B cell (primary cell): ENCODE data around the gene ANKHD1. TPM values are rescaled to one million over a fixed set of nuclear protein-coding genes. Genes with fewer than 3 reads are reported as not detected.

ENCODE experiments used
- ATAC-seq: fragments of 200-7000 bp; cut with Tn5 transposase; one replicate; pipeline ENCODE4 v1.10.0; 2021; ENCODE audit warnings: low read depth, mild to moderate bottlenecking, moderate number of reproducible peaks, moderate library complexity
- CTCF ChIA-PET: fragments of 350-600 bp; sonication (Branson Sonifier 250); formaldehyde crosslinking; loops from one replicate; lab custom pipeline; 2021; ENCODE audit warnings: antibody characterized with exemption, inconsistent platforms; lab: Charles Lee
- POLR2A ChIA-PET: fragments of 350-600 bp; sonication (Branson Sonifier 250); formaldehyde crosslinking; loops from one replicate; lab custom pipeline; 2021; ENCODE audit warnings: antibody characterized with exemption; lab: Charles Lee
- DNase-seq: peaks from one replicate; pipeline ENCODE4 v3.0.0; 2013
- H2AFZ ChIP-seq: 2 replicates; pipeline ENCODE4 v1.6.1; 2012; ENCODE audit warnings: mild to moderate bottlenecking, low read depth, low read length; ENCODE audit not compliant: insufficient read depth, poor library complexity, severe bottlenecking
- H3K27ac ChIP-seq, 2 donors: 1 replicate in 1 of 2; 2 replicates in 1 of 2; pipeline ENCODE4 v1.5.1; 2012 to 2013; ENCODE audit warnings: low read length in 2 of 2, mild to moderate bottlenecking in 2 of 2, moderate library complexity in 1 of 2
- H3K27me3 ChIP-seq, 4 experiments: fragments of 200-600 bp in 1 of 4; sonication (generic) in 1 of 4; replicated peaks in 1 of 4; 1 replicate in 2 of 4; 2 replicates in 2 of 4; pipeline versions ENCODE4 v1.6.1 to v1.7.0; 2013 to 2016; ENCODE audit warnings: low read length in 3 of 4, mild to moderate bottlenecking in 2 of 4, mixed read lengths in 1 of 4, moderate library complexity in 1 of 4; ENCODE audit not compliant: insufficient read depth in 4 of 4, control insufficient read depth in 3 of 4; ENCODE audit errors: control extremely low read depth in 1 of 4
- H3K36me3 ChIP-seq, 2 experiments: replicated peaks in 1 of 2; 1 replicate in 1 of 2; 2 replicates in 1 of 2; pipeline versions ENCODE4 v1.6.1 to v1.7.1; 2013; ENCODE audit warnings: low read length in 1 of 2; ENCODE audit not compliant: insufficient read depth in 2 of 2, control insufficient read depth in 1 of 2; ENCODE audit errors: control extremely low read depth in 1 of 2, extremely low read depth in 1 of 2
- H3K4me1 ChIP-seq, 2 donors: fragments of 200-600 bp in 1 of 2; sonication (generic) in 1 of 2; 1 replicate in 1 of 2; 2 replicates in 1 of 2; pipeline versions ENCODE4 v1.5.1 to v1.6.1; 2013 to 2017; ENCODE audit warnings: low read length in 2 of 2; ENCODE audit not compliant: control insufficient read depth in 2 of 2, insufficient read depth in 2 of 2
- H3K4me2 ChIP-seq: replicated peaks from 2 replicates; pipeline ENCODE3; 2012; ENCODE audit warnings: mild to moderate bottlenecking, low read depth, low read length; ENCODE audit not compliant: poor library complexity, severe bottlenecking
- H3K4me3 ChIP-seq, 5 experiments: fragments of 200-600 bp in 1 of 5; sonication (generic) in 1 of 5; 1 replicate in 3 of 5; 2 replicates in 2 of 5; pipeline versions ENCODE4 v1.5.1 to v1.7.0; 2011 to 2016; ENCODE audit warnings: low read length in 4 of 5, mild to moderate bottlenecking in 4 of 5, low read depth in 2 of 5, control low read depth in 1 of 5, moderate library complexity in 1 of 5; ENCODE audit not compliant: insufficient read depth in 1 of 5; ENCODE audit errors: control extremely low read depth in 1 of 5, extremely low read depth in 1 of 5
- H3K79me2 ChIP-seq: fragments of 200-600 bp; sonication (generic); one replicate; pipeline ENCODE4 v1.6.0; 2016; ENCODE audit warnings: low read length; ENCODE audit not compliant: control insufficient read depth, insufficient read depth
- H3K9ac ChIP-seq: fragments of 200-600 bp; sonication (generic); 2 replicates; pipeline ENCODE4 v1.6.1; 2017; ENCODE audit warnings: mild to moderate bottlenecking, low read length, moderate library complexity
- H3K9me3 ChIP-seq, 3 donors: one replicate each; pipeline versions ENCODE4 v1.6.1 to v1.7.1; 2013; ENCODE audit warnings: low read length in 2 of 3; ENCODE audit not compliant: control insufficient read depth in 2 of 3, insufficient read depth in 1 of 3; ENCODE audit errors: control extremely low read depth in 1 of 3
- H4K20me1 ChIP-seq: 2 replicates; pipeline ENCODE4 v1.6.0; 2012; ENCODE audit warnings: mild to moderate bottlenecking, low read length; ENCODE audit not compliant: insufficient read depth, control insufficient read depth, poor library complexity, severe bottlenecking
- H3K27ac Mint-ChIP-seq: one replicate; pipeline ENCODE4 v1.8.0; 2021; ENCODE audit warnings: mixed read lengths
- H3K27me3 Mint-ChIP-seq: one replicate; pipeline ENCODE4 v1.8.0; 2021; ENCODE audit warnings: mixed read lengths
- H3K4me1 Mint-ChIP-seq: one replicate; pipeline ENCODE4 v1.8.0; 2021; ENCODE audit warnings: mixed read lengths
- H3K4me3 Mint-ChIP-seq: one replicate; pipeline ENCODE4 v1.8.0; 2021; ENCODE audit warnings: mixed read lengths
- H3K9me3 Mint-ChIP-seq: one replicate; pipeline ENCODE4 v1.8.0; 2022; ENCODE audit warnings: mixed read lengths; ENCODE audit not compliant: insufficient read depth
- CTCF ChIP-seq: fragments of 200-600 bp; IDR thresholded peaks from one replicate; pipeline ENCODE4 v1.8.0; 2022; ENCODE audit warnings: antibody characterized with exemption, mild to moderate bottlenecking
- EZH2 ChIP-seq: IDR thresholded peaks from 2 replicates; pipeline ENCODE4 v1.6.1; 2012; ENCODE audit warnings: borderline replicate concordance, low read depth, mild to moderate bottlenecking, moderate library complexity, low read length; ENCODE audit not compliant: insufficient read depth, poor library complexity, severe bottlenecking
- WGBS: methylation state at CpG from one replicate; pipeline ENCODE4 v1.1.5; 2013; ENCODE audit warnings: missing lambda C conversion rate; ENCODE audit not compliant: insufficient coverage; 5-methylcytosine and 5-hydroxymethylcytosine counted together
- intact Hi-C: fragments of 100-400 bp; cut with micrococcal nuclease; formaldehyde crosslinking; loops from one replicate; pipeline ENCODE4 v1.10.0; 2022
- polyA plus RNA-seq: library from polyadenylated mRNA; depleted of rRNA; stranded (reverse); fragments of >200 nt; gene quantifications from 2 replicates; pipeline ENCODE4 v1.2.3, GENCODE V29; 2012
- total RNA-seq, 2 donors: library from RNA; stranded (reverse); fragments of 120-200 nt in 1 of 2; gene quantifications; 1 replicate in 1 of 2; 2 replicates in 1 of 2; pipeline versions ENCODE4 v1.2.3 to v1.2.4, GENCODE V29; 2013 to 2022

The ANKHD1 gene
- total and polyA plus RNA-seq, 2 donors (not counting 1 experiment from before 2014, with no cell fraction given) = 96.3 to 246 TPM

- Histone ChIP-seq H3K36me3 (no peaks in the 10 kb centered on the region), H3K4me1 (no peaks in the 10 kb centered on the region), H3K27ac (no peak overlapping the region), H4K20me1 (no peaks in the 10 kb centered on the region), H3K4me2 (no peak overlapping the region), H3K27me3 (no peaks in the 10 kb centered on the region), H3K9me3 (no peaks in the 10 kb centered on the region), H3K4me3 (no peak overlapping the region), H2AFZ (no peak overlapping the region), H3K9ac (no peak overlapping the region), H3K79me2 (no peaks in the 10 kb centered on the region)
- intact Hi-C loops = loop anchor here (10.0 kb wide), 1 partner anchor 673 kb away; no protein-coding TSS in a partner anchor
- Mint-ChIP-seq H3K27ac (no peak overlapping the region), H3K27me3 (no peaks in the 10 kb centered on the region), H3K9me3 (no peaks in the 10 kb centered on the region), H3K4me3 (no peak overlapping the region), H3K4me1 (peaks cover 3% of the 10 kb centered on the region)
- TF ChIP-seq CTCF (no peak), EZH2 (no peak)
- 100% methylated on average over 1 of the region's 3 CpGs for WGBS
- CTCF ChIA-PET = interaction anchor here (0.6 to 5.3 kb wide), 14 partner anchors 8 to 363 kb away, joined by 3 to 93 read pairs (median 7); no protein-coding TSS in a partner anchor
- ATAC-seq = no peak
- POLR2A ChIA-PET = no interaction called here
- DNase-seq = no peak
Measured at GRCh38 chr5:140371356-140372151, 30.1 kb upstream of the ANKHD1 start.

- H3K27ac Mint-ChIP-seq = no peak overlapping the region
Measured at GRCh38 chr5:140372971-140373487, 28.6 kb upstream of the ANKHD1 start.

More at GRCh38 chr5:140372971-140373487, 28.6 kb upstream of the ANKHD1 start:
- intact Hi-C loops = loop anchor here (1.0 to 10.0 kb wide), 2 partner anchors 347 to 672 kb away; no protein-coding TSS in a partner anchor
- CTCF ChIA-PET = interaction anchor here (0.5 to 5.3 kb wide), 27 partner anchors 9 to 361 kb away, joined by 3 to 93 read pairs (median 4); partner anchors contain the start of genes HARS1, HARS2, IK and NDUFA2
- Mint-ChIP-seq H3K4me3 (no peak overlapping the region), H3K4me1 (peaks cover 3% of the 10 kb centered on the region), H3K27me3 (no peaks in the 10 kb centered on the region), H3K9me3 (no peaks in the 10 kb centered on the region)
- TF ChIP-seq CTCF (peak; percentile 85), EZH2 (no peak)
- H3K79me2 ChIP-seq = no peaks in the 10 kb centered on the region
- H3K27ac ChIP-seq = no peak overlapping the region
- no peaks in the 10 kb centered on the region for H3K27me3 ChIP-seq
- no peaks in the 10 kb centered on the region for H3K9me3 ChIP-seq
- H4K20me1 ChIP-seq = no peaks in the 10 kb centered on the region
- no peak overlapping the region for H3K9ac ChIP-seq
- peak; percentile 63 for DNase-seq
- POLR2A ChIA-PET = no interaction called here
- H3K4me2 ChIP-seq = no peak overlapping the region
- H3K36me3 ChIP-seq = no peaks in the 10 kb centered on the region
- 21% methylated on average over 2 of the region's 2 CpGs for WGBS
- no peak overlapping the region for H3K4me3 ChIP-seq
- no peaks in the 10 kb centered on the region for H3K4me1 ChIP-seq
- H2AFZ ChIP-seq = peak overlapping the region; percentile 17
- peak; percentile 71 for ATAC-seq
